Amniotic epithelial cell (primary cell): ENCODE results near the gene NECTIN1.

Source experiments
- DNase-seq: peaks from one replicate; pipeline ENCODE4 v3.0.0-alpha.2; 2010; ENCODE audit warnings: low read depth

The NECTIN1 gene

DNA sequence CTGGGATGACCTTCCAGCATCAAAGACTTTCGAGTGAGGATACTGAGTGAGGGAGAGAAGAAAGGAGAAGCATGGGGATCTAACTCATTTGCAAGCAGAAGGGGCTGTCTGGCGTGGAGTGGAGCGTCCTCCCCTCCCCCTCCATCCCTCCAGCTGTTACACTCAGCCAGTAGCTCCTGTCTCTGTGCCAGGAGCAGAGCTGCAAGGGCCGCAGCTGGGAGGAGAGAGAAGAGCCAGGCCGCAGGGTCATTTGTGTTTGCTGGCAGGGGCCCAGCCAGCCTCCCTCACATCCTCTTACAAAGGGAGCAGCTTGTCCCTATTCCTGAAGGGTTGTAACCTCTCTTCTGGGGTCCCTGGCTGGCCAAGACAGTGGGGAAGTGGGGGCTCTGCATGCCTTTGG lies 57.9 kb downstream of the NECTIN1 start:
- DNase-seq = peak; percentile 58

DNA sequence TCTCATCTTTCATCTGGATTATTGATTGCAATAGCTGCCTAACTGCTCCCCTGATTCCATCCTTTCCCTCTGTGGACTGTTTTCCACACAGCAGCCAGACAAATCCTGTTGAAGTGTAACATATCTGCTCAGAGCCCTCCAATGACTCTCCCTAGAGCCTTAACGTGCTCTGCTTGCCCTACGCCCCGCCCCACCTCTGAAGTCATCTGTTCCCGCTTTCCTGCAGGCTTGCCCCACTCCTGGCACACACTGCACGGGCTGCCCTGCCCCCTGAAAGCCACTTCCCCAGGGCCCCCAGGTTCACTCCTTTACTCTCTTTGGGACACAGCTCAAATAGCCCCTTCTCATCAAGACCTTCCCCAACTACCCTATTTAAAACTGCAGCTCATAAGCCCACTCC lies 59.5 kb downstream of the NECTIN1 start:
- DNase-seq = no peak

DNA sequence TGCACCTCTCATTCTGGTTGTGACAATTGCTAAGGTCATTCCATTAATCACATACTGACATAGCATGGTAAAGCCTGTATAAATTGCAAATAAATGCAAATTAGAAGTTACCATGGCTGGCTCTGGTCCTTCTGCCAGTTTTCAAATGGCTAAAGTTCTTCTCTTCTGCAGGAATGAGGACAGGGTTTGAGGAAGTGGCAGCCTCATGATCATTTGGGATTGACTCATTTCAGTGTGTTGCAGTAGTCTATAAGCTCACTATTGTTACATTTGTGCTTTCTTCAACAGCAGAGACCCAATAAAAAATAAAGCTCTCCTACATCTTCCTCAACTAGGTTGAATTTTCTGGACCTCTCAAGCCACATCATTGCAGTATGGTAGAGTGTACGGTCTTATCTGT lies 60.3 kb downstream of the NECTIN1 start:
- DNase-seq = no peak

DNA sequence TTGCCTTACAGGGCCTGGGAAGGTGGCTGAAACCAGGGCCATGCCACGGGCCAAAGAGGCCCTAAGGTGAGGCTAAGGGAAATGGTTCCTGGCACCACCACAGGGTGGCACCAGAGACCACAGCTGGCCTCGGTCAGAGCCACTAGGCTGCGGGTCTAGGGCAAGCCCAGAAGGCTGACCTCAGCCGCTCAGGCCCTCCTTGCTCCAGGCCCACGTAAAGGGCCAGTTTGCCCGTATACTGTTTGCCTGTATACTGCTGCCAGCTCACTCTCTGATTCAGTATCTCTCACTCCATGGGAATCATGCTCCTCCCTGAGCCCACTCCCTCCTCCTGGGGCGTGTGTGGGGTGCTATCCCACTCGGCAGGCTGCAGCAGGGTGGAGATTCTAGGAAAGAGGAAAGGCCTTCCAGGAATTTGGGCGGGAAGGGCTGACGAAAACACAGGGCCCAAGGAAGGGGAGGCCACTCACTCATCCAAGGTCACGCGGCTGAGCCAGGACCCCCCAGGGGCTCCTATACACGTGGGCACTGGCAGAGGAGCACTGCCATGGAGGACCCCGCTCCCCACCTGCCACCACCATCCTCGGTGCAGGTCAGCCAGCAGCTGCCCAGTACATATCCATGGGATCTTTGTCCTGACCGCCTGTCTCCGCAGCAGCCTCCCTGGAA lies 62.4 kb downstream of the NECTIN1 start:
- peak; percentile 52 for DNase-seq

DNA sequence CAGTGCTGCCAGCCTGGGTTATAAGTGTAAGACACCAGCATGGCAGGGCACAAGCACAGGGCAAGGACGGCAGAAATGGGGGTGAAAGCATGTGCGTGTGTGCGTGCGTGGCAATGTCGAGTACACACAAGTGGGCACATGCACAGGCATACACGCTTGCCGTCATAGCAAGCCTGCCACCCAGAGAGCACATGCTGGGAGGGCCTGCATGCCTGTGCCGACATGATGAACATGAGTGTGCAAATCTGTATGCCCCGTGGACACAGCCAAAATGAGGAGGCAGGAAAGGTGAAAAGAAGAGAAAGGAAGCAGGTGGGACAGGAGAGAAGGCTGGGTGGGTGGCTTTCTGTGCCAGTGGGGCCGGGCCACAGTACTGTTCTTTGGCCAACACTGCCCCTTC lies 62.9 kb downstream of the NECTIN1 start:
- DNase-seq = no peak

DNA sequence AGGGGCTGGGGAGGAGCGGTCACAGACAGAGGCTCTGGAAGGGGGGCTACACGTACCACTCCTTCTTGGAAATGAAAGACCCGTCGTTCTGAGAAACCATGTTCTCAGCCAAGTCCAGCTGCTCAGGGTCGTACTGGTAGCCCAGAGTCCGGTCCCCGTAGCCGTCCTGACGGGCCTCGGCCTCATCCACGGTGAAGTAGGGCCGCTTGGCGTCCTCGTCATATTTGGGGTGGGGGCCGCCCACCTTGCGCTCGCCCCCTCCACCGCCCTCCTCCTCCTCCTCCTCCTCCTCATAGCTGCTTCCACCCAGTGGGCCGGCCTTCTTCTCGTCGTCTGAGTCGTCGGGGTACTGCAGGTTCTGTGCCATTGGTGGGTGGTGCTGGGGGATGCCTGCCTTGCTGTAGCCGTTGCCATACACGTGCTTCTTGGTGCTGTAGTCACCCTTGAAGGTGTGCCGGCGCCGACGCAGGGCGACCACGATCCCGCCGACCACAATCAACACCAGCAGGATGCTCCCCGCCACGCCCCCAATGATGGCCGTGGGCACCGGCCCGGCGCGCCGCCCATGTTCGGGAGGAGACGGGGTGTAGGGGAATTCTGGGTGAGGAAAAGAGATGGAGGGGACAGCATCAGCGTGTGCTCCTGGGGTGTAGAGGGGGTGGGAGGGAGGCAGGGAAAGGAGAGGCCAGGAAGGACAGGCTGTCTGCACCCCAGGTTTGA lies 64.1 kb downstream of the NECTIN1 start:
- no peak for DNase-seq

DNA sequence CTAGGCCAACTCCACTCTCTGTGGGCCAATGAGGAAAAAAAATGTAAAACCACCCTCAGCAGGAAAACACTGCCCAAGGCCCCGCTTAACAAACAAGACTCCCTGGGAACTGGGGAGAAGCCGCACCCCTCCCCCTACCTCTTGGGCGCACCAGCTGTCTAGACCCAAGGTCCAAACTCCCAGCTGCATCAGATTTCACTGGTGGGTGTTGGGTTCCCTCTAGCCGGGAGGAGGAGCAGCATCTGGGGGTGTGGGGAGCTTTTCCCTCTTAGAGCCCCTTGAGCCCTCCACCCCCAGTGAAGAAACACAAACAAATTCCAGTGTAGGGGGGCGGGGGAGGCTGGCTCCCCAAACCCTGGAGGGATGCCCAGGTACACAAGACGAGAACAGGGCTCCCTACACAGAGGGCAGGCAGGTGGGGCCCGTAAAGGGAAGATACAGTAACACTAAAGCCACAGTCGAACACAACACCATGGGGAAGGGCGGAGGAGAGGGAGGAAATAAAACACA lies 64.9 kb downstream of the NECTIN1 start:
- DNase-seq = no peak

DNA sequence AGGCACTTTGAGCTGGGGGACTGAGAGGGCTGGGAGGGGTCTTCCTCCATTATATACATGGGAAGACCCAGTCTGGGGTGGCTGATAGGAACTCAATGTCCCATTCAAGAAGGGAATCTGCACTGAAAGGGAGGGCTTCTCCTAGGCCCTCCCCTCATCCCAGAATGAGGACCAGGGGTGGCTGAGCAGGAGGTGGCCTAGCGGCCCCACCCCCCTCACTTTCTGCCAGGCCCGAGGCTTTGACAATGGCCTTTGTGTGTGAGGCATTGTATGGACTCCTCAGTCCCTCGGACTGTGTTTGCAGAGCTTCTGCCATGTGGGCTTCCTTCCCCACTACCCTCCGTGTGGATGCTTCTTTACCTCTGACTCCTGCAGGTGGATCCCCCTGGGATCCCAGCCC lies 65.7 kb downstream of the NECTIN1 start:
- DNase-seq = no peak

DNA sequence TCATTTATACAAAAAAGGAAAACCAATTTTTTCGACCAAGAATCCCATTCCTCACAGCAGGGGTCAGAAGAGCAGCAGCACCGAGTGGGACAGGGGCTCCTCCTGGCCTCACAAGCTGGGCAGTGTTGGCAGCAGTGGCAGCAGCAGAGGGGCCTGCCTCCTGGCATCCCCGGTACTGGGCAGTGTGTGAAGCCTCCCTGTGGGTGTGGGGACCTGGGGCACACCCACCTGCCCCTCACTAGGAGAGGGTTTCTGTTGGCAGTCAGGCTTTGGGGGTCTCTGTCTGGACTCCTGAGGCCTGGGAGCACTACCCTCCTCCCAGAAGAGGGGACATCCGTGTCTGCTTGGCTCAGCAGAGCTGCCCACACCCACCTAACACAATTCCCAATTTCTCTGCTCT lies 67.8 kb downstream of the NECTIN1 start:
- no peak for DNase-seq

DNA sequence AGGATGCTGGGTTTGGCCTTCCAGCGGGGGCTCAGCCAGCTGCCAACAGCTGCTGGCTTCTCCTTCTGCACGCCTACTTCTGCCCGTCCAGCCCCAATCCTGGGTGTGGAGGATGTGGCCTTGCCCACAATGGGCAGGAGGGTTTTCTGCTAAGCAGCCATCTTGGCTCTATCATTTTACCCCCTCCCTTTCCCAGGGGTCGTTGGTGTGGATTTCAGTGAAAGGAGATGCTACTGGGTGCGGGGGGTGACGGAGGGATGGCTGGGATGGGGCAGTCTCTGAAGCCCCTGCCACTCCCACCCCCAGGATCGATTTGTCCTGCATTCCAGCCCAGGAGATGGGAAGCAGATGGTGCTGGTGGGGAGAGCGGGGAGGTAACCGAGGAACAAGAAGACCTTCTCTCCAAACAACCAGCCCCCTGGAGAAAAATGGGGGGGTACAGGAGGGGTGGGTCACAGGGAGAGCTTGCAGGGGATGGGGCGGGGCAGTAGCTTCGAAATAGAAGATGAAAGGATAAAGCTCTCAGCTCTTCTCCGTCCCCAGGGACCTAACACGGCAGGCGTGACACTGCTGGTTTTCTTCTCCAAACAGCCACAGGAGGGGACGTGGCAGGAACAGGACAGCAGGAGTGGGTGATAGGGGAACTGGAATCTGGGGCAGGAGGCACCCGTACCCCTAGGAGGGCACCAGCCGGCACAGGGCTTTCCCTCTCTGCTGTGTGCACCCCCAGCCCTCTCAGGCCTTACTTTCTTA lies 68.9 kb downstream of the NECTIN1 start:
- no peak for DNase-seq

DNA sequence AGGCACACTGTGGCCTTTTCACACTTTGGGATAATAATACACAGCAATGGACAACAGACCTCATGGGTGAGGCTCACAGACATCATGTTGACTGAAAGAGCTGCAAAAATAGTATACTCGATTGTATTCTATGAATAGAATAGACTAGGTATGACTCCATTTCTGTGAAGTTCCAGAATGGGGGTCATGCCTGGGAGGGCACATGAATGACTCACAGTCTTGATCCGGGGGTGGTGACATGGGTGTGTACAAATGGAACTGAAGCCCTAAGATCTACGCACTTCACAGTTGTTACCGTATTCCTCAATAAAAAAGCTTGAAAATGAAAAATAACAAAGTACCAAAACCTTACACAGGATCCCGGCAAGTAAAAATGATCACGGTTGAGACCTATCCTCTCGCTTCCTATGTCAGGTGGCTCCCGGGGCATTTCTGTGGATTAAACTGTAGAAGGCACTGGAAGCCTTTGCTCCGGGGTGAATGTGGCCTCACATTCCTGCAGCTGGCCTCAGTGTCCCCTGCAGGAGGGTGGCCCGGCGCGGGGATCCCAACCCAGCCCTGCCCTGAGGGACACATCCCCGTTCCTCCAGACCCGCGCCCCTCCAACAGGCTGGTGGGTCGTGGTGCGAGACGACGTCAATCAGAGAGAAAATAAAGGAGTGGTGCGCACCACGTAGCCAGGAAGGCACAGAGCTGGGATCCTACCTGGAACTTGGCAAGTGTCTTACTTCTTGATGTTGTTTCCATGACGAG lies 75.9 kb downstream of the NECTIN1 start:
- DNase-seq = no peak

DNA sequence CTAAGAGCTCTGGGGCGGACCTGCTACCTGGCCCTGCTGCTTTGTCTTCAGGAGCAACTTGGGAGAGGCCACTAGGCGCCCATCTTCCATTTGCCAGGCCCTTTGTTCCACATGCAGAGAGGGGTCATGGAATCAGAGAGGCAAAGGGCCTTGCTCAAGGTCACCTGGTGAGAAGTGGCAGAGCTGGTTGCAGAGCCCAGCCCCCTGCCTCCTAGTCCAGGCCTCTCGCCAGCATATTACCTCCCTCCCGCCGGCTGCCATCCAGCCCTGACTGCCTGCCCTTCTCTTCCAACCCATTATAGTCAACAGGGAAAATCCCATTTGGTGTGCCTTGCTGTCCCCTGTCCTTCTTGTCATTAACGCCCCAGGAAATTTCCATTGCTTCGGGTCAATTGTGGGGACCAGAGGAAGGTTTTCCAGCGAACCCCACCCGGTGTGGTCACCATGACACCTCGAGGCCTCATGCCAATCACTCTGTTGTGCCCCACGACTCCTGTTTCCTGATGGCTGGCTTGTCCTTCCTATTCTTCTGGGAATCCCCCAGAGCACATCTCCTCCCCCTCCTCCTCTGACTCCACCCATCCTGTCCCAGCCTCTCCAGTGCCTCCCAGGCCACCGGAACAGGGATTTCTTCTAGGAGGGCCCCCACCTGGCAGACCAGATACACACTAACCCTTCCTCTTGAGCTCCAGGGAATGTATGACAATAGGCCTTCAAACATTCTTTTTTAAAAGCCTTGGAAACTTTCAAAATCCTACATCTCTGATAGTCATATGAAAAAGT lies 77.0 kb downstream of the NECTIN1 start:
- DNase-seq = no peak

DNA sequence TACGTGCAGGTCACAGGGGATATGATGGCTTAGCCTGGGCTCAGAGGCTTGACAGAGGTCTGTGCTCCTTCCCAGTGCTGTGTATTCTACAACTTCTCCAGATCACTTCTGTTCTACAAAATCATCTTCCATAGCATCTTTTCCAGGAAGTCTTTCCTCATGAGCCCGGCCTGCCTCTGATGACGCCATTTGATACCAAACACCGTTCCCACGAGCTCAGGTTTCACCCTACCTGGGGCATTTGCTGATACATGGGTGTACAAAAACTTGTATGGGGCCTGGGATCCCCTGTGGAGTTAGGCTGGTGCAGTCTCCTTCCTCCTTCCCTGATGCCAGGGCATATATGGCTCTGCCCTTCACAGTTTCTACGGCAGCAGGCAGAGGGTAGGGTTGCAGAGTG lies 78.7 kb downstream of the NECTIN1 start:
- no peak for DNase-seq

DNA sequence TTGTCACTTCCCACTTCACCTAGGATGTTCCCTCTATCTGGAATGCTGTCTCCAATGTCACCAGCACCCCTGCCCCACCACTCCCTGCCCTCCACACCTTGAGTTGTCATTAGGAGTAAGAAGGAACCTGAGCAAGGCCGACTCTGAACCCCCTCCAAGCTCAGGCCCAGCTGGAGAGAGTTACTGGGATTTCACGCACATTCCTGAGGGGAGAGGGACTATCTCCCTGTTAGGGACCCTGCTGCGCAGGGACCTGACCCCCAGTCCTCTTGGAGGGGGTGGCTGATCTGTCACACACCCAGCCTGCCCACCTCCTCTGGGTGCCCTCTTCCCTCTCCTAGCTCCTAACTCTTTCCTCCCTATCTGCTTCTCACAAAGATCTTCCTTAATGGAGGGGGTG lies 81.7 kb downstream of the NECTIN1 start:
- DNase-seq = no peak

DNA sequence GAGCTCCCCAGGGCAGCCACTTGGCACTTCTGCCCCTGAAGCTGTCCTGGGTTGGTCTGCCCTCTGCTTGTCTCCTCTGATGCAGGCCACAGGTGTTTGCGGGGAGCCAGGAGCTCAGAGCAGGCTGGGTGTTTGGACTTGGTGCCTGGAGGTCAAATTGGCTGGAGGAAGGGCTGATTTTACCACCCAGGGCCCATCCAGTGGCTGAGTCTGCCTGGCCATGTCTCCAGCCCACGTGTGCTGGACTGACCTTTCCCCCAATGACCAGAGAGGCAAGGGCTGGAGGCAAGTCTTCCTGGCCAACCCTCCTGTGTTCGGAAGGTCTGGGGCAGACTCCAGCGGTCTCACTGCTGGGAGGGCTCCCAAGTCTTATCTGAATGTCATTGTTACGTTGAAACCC lies 84.0 kb downstream of the NECTIN1 start:
- no peak for DNase-seq

DNA sequence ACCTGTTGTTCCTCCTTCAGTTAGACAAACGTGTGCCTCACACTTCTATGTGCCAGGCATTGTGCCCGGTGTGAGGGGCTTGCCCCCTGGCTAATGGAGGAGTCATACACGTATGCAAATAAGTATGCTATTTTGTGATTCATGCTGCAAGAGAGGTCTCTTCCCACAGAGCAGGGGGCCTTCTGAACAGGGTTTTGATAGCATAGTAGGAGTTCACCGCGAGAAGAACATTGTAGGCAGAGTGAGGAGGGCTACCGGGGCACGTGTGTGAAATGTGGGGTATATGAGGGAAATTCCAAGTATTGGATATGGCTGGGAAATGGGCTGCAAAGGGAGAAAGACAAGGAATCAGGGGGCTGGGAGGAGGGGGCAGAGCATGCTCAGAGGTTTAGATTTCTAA lies 84.5 kb downstream of the NECTIN1 start:
- DNase-seq = no peak

DNA sequence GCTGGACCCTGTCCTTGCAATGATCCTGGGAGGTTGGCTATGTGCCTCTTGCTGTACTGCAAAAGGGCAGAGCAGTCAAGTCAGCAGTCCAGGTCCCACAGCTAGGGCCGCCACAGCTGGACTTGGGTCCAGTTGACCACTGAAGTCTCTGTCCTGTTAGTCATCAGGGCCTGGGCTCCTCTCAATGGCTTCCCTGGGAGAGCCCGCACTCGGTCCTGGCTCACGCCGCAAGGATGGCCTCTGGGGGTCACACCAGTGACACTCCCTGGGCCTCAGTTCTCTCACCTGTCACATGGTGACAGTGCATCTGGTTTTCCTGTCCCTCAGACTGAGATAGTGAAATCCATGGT lies 85.1 kb downstream of the NECTIN1 start:
- no peak for DNase-seq

DNA sequence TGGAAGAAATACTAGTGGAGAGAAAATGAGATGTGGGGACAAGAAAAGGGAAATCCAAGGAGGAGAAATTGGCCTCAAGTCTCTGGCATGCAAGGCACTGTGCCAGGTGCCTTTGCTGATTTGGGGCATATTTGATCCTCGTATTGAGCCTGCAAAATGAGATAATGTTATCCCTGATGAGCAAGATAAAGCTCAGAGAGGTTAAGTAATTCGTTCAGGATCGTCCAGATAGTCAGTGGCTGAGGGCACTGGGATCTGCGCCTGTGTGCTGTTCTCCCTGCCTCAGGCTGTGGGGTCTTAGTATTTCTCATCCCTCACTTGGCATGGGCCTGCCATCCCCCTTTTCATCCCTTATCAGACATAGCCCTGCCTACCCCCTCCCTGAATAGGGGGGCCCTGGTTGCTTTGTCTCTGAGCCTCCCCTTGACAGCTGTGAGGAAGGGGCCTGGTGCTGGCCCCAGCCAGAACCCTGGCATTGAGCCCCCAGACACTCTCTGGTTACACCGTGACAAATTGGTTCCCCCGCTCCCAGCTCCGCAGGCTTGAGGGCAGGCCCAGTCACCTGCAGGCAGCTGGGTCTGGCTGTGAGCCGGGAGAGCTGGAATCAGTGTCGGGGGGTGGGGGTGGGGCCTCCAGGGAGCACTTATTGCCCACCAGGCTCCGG lies 85.7 kb downstream of the NECTIN1 start:
- DNase-seq = no peak

DNA sequence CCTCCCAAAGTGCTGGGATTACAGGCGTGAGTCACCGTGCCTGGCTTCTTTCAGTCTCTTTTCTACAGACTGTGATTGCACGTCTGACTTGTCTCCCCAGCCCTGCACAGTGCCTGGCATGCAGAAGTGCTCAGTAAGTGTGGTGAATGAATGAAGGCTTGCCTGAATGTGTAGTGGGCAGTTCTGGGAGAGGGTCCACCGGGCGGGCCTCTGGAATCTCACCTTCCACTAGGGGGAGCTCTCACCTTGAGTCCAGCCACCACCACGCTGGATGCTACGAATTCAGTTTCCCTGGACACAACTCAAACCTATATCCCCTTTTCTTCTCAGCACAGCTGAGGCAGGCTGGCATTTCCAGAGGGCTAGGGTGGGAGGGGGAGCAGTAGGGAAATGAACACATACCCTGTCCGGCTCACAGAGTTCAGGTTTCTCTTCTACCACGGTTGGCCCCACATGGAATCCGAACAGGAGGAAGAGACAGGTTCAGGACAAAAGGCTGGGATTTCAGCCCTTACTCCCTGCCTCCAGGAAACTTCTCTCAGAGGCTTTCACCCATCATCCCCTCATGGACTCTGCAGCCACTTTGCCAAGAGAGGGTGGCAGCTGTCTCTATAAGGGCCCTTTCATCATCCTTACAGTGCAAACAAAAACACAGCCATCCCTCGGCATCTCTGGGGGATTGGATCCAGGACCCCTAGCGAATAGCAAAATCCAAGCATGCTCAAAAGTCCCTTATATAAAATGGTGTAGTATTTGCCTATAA lies 86.8 kb downstream of the NECTIN1 start:
- DNase-seq = peak; percentile 59

DNA sequence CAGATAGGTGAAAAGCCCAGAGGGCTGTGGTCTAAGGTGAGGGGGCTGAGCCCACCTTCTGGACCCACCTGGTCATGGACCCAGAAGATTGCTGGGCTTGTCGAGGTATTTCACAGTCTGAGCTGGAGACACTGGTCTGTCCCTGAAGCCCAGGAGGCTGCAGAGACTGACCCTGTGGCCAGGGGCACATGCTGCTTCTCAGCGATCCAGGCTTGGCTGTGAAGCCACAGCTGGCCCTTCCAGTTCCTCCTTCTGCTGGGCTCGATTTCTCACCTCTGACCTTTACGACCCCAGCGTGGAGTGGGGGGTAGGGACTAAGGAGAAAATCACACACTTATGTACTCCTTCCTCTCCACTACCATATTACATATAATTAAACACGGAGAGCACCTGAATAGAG lies 88.5 kb downstream of the NECTIN1 start:
- DNase-seq = no peak
